Measurements from ENCODE around the gene SURF2. TPM values are rescaled to one million over a fixed set of nuclear protein-coding genes. Genes with fewer than 3 reads are reported as not detected.
"Not testable (repeated sequence)": the region's sequence is repeated elsewhere in the genome, so short reads cannot be mapped to it uniquely, and the experiment has no call there.

Gene SURF2
- total RNA-seq, 4 donors from 2014 or later, result 15.3 to 42.3 (median 31.2) TPM

- no peaks in the 10 kb centered on the region for H3K27me3 ChIP-seq
- DNase-seq (ENCODE audit: low spot score in 2 of 2), result peak; percentile 32 to 51
- 92% methylated on average over 11 of the region's 11 CpGs for WGBS
- peaks cover 25% of the 10 kb centered on the region for H3K4me1 ChIP-seq
- no peaks in the 10 kb centered on the region for H3K9me3 ChIP-seq
- TF ChIP-seq CTCF (IDR thresholded peaks at IDR 0.05) (no peak), POLR2A (IDR thresholded peaks at IDR 0.05) (no peak), EP300 (IDR thresholded peaks at IDR 0.05) (no peak), POLR2AphosphoS5 (IDR thresholded peaks at IDR 0.05) (no peak)
- no peak overlapping the region for H3K27ac ChIP-seq
- H3K36me3 ChIP-seq, result peaks cover 41% of the 10 kb centered on the region
- no peak overlapping the region for H3K4me3 ChIP-seq
These were observed 23.3 kb upstream of the SURF2 start for GRCh38 chr9:133333011-133333410.

GRCh38 chr9:133333566-133333965 is 22.8 kb upstream of the SURF2 start:
- H3K36me3 ChIP-seq, result peaks cover 41% of the 10 kb centered on the region

GRCh38 chr9:133334161-133334560 is 22.2 kb upstream of the SURF2 start:
- H3K27me3 ChIP-seq, result no peaks in the 10 kb centered on the region
- H3K4me3 ChIP-seq, result no peak overlapping the region
- DNase-seq (ENCODE audit: low spot score in 2 of 2), result peak in 1 of 2 donors; percentile 40
- 82% methylated on average over 6 of the region's 6 CpGs for WGBS
- TF ChIP-seq POLR2A (IDR thresholded peaks at IDR 0.05) (no peak), POLR2AphosphoS5 (IDR thresholded peaks at IDR 0.05) (no peak), CTCF (IDR thresholded peaks at IDR 0.05) (no peak), EP300 (IDR thresholded peaks at IDR 0.05) (no peak)
- no peak overlapping the region for H3K27ac ChIP-seq
- peaks cover 44% of the 10 kb centered on the region for H3K36me3 ChIP-seq
- peaks cover 27% of the 10 kb centered on the region for H3K4me1 ChIP-seq
- no peaks in the 10 kb centered on the region for H3K9me3 ChIP-seq

More at GRCh38 chr9:133333566-133333965, 22.8 kb upstream of the SURF2 start:
- no peak for TF ChIP-seq CTCF (IDR thresholded peaks at IDR 0.05)
- TF ChIP-seq POLR2A (IDR thresholded peaks at IDR 0.05), result no peak
- no peak for TF ChIP-seq EP300 (IDR thresholded peaks at IDR 0.05)
- TF ChIP-seq POLR2AphosphoS5 (IDR thresholded peaks at IDR 0.05), result no peak
- peak in 1 of 2 donors; percentile 44 for DNase-seq (ENCODE audit: low spot score in 2 of 2)
- no peak overlapping the region for H3K27ac ChIP-seq
- H3K4me1 ChIP-seq, result peaks cover 25% of the 10 kb centered on the region
- H3K27me3 ChIP-seq, result no peaks in the 10 kb centered on the region
- H3K4me3 ChIP-seq, result no peak overlapping the region
- no peaks in the 10 kb centered on the region for H3K9me3 ChIP-seq
- WGBS, result 88% methylated on average over 5 of the region's 10 CpGs

- peak overlapping the region; percentile 58 for H3K4me3 ChIP-seq
- not testable (repeated sequence) for H3K27me3 ChIP-seq, H3K27ac ChIP-seq, H3K9me3 ChIP-seq
- DNase-seq (ENCODE audit: low spot score in 2 of 2), result peak in 1 of 2 donors; percentile 46
- 85% methylated on average over 11 of the region's 11 CpGs for WGBS
- H3K4me1 ChIP-seq, result peaks cover 35% of the 10 kb centered on the region
- H3K36me3 ChIP-seq, result peaks cover 49% of the 10 kb centered on the region
These were observed 21.5 kb upstream of the SURF2 start for GRCh38 chr9:133334888-133335287.

- H3K27me3 ChIP-seq, result no peaks in the 10 kb centered on the region
- TF ChIP-seq POLR2A (IDR thresholded peaks at IDR 0.05), result peak in 1 of 2 donors; percentile 8
- TF ChIP-seq POLR2AphosphoS5 (IDR thresholded peaks at IDR 0.05), result peak in 2 of 3 donors; percentile 90 to 94
- no peak for TF ChIP-seq CTCF (IDR thresholded peaks at IDR 0.05)
- TF ChIP-seq EP300 (IDR thresholded peaks at IDR 0.05), result no peak
- no peaks in the 10 kb centered on the region for H3K9me3 ChIP-seq
- H3K36me3 ChIP-seq, result peaks cover 52% of the 10 kb centered on the region
- peaks cover 40% of the 10 kb centered on the region for H3K4me1 ChIP-seq
- peak within 1 kb of the TSS; percentile 58 for H3K4me3 ChIP-seq
- WGBS, result 6% methylated on average over 32 of the region's 70 CpGs
- peak; percentile 92 to 93 for DNase-seq (ENCODE audit: low spot score in 2 of 2)
- H3K27ac ChIP-seq, result peak within 1 kb of the TSS; percentile 56
These were observed 20.2 kb upstream of the SURF2 start, which contains the start of gene SURF6 for GRCh38 chr9:133335924-133336811. Gene SURF6, minus strand, starts transcription at chr9:133336188. Its CDS starts 56 bp downstream, at chr9:133336132.

All from suprapubic skin (tissue), 4 donors.